ENCODE results near the gene ASB9. TPM values are rescaled to one million over a fixed set of nuclear protein-coding genes. Genes with fewer than 3 reads are reported as not detected.

ASB9 gene
- total and polyA plus RNA-seq, 2 of the 8 experiments (the other 6 are each of a cell fraction or from before 2014, with no cell fraction given), result 0.54 to 1.2 TPM

DNA sequence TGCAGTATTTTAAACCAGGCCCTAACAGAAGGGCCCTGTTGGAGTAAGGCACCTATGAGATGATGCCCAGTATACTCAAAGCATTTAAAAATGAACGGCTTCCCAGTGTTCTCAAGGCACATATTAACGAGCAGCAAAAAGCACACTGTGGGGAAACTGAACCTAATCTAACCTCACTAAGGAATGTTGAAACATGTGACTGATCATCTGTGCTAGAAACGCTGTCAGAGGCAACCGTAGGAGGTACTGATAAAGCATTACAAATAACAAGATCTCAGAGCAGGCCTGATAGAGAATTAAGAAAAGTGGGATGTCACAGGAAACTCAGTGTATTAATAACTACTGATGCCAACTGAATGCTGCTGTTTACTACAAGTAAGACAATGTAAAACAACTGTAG lies 24.0 kb downstream of the ASB9 start (continued):
- TF ChIP-seq, protein P1, sequence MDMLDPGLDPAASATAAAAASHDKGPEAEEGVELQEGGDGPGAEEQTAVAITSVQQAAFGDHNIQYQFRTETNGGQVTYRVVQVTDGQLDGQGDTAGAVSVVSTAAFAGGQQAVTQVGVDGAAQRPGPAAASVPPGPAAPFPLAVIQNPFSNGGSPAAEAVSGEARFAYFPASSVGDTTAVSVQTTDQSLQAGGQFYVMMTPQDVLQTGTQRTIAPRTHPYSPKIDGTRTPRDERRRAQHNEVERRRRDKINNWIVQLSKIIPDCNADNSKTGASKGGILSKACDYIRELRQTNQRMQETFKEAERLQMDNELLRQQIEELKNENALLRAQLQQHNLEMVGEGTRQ (IDR thresholded peaks at IDR 0.05; ENCODE audit: low read length), result no peak
- TF ChIP-seq SUZ12 (IDR thresholded peaks at IDR 0.05; ENCODE audit: low read length) (no peak), SIN3A (conservative IDR thresholded peaks at IDR 0.05 in 1 of 2, IDR thresholded peaks at IDR 0.05 in 1 of 2; ENCODE audit: low read depth in 1 of 2, low read length in 2 of 2) (no peak), KDM1A (IDR thresholded peaks at IDR 0.05; ENCODE audit: borderline replicate concordance, low read length) (no peak), CREB1 (IDR thresholded peaks at IDR 0.05) (no peak), KDM5A (IDR thresholded peaks at IDR 0.05; ENCODE audit: low read length) (no peak)
